GM10847 (cell line): Measurements from ENCODE around the gene IPCEF1.

Experiments used
- POLR2A ChIP-seq: IDR thresholded peaks from 2 replicates; pipeline ENCODE4 v1.6.1; 2011; ENCODE audit not compliant: insufficient read length; ENCODE audit errors: extremely low read depth

Gene IPCEF1

GRCh38 chr6:154251116-154251515 is 105.5 kb downstream of the IPCEF1 start:
- TF ChIP-seq POLR2A, result no peak

DNA sequence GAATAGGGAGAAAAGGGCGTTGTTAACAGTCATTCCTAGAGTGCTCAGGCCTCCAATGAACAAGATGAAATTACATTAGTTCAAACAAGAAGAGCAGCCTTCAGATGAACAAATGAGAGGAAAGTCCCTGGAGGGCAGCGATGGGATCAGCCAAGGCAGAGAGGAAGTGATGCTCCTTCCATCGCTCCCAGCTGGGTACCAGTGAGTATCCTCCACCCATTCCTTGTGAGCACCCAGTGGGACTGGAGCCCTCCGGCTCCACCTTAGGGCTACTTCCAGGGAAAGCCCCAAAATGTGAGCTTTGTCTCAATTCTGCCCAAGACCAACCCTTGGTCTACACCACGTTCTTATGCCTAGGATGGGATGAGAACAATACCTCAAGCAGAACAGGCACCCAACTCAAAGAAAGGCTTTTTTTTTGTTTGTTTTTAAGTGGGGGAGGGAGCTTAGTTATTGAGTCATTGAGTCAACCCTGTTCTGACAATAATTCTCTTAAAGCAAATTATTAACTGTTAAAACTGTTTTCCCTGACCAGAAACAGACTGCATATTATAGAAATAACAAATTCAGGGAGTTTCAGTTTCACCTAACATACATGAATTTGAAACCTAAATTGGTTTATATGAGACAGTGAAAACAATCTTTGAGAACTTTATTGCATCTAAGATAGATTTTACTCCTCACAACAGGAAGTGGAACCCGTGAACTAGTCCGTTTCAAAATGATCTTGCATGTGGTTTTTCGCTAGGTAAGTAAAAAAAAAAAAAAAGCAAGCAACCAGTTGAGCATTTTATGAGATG is 106.9 kb downstream of the IPCEF1 start:
- no peak for TF ChIP-seq POLR2A

GRCh38 chr6:154247119-154247861 is 109.3 kb downstream of the IPCEF1 start:
- TF ChIP-seq POLR2A, result no peak

DNA sequence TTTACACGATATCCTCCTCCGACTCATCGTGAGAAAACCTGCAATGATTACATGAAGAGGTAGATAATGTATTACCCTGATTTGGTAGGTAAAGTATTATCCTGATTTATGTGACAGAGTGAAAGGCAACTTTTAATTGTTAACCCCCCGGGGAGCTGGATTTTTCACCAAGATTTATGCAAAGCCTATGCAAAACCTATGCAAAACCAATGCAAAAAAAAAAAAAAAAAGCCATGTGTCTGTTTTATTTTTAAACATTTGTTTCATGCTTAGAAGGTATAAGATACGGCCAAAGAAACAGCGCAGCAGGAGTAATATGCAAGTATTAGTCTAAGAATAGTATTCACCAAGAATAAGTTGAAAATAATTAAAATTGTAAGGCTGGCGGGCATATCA is 109.9 kb downstream of the IPCEF1 start:
- no peak for TF ChIP-seq POLR2A

DNA sequence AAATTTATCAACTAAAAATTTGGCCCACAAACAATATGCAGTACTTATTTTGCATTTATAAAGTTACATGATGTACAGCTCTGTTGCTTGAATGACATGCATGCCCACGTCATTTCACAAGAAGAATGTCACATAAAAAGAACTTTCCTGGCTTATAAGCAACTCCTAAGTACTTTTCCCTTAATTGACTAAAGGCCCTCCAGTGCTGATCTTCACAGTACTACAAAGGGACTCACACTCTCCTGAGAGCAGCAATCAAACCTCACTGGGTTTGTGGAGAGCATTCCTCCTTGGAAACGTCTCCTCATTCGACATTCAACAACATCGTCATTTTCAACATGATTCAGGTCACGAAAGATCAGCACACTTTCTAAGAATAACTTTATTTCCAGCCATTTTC is 111.1 kb downstream of the IPCEF1 start:
- TF ChIP-seq POLR2A, result no peak

DNA sequence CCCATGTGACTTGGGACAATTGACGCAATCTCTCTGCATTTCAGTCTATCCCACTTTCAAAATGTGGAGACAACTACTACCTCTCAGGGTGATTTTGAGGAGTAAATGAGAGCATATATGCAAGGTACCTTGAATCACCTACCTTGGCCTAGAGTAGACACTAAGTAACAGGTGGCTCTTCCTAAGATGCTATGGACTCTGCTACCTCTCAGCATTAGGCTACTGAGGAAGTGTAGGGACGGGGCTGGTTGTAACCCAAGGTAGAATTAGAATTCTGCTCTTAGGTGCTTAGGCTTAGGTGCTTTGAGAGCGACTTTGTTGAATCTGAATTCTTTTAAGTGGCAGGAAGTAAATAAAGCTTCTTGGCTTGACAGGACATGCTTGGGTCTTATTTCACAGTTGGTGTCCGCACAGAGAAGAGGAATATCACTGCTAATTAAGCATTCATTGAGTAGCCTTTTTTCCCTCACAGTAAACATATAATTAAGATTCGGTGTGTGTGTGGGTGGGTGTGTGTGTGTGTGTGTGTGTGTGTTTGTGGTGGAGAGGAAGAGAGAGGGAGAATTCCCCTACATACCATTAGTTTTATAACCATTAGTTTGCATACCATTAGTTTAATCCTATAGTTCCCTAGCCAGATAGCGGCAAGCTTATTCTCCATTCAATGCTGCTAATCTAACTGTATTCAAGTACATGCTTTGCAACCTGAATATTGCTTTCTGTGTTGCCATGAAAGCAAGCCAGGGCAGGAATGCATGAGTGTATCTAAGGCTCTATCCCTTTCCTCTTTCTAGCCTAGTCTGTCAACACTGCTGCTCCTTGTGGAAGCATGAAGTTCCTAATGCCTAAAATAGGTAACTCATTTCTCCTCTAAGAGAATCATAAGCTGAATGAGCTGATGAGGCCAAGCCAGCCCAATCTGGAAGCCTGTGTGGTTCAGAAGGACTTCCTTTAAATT is 112.5 kb downstream of the IPCEF1 start:
- TF ChIP-seq POLR2A, result no peak

DNA sequence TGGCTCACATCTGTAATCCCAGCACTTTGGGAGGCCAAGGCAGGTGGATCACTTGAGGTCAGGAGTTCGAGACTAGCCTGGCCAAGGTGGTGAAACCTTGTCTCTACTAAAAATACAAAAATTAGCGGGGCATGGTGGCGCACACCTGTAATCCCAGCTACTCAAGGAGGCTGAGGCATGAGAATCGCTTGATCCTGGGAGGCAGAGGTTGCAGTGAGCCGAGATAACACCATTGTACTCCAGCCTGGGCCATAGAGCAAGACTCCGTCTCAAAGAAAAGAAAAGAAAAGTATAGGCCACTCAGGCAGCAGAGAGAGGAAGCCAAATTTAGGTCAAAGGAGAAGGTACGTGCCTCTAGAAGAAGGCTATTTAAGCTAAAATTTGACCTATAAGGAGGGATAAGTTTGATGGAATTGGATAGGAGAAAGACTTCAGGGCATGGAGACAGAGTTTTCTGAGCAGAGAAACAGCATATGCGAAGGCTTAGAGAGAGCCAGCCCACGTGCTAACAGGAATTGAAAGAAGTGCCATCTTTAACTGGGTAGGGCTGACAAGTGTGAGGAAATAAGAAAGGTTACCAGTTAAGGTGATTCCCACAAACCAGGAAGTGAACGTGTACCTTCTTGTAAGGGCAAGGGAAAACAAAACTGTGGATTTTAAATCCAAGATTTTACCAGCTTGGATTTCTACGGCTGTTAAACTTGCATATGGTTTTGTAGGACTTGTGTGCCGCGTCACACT is 113.8 kb downstream of the IPCEF1 start:
- TF ChIP-seq POLR2A, result no peak

- no peak for TF ChIP-seq POLR2A
Observed at GRCh38 chr6:154241581-154241980, 115.0 kb downstream of the IPCEF1 start.

GRCh38 chr6:154239392-154239791 is 117.2 kb downstream of the IPCEF1 start:
- TF ChIP-seq POLR2A, result no peak

DNA sequence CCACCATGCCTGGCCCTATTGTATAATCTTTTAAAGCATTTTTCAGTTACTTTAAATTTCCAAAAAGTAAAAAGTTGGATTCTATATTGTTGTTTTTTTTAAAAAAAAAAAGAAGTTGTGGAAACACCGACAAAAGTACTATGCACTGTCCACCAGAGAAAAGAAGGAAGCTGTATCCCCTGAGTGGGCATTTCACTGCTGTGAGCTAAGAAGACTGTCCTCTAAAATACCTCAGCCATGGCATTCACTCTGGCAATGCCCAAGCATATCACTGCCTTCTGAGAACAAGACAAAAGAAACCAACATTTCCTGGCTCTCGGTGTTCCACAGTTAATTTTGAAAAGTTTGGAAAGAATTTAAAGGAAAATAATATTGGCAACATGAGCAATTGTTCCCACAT is 117.8 kb downstream of the IPCEF1 start:
- no peak for TF ChIP-seq POLR2A

- TF ChIP-seq POLR2A, result no peak
Observed at GRCh38 chr6:154236646-154237301, 119.8 kb downstream of the IPCEF1 start.

- TF ChIP-seq POLR2A, result no peak
Observed at GRCh38 chr6:154234019-154234772, 122.4 kb downstream of the IPCEF1 start.

DNA sequence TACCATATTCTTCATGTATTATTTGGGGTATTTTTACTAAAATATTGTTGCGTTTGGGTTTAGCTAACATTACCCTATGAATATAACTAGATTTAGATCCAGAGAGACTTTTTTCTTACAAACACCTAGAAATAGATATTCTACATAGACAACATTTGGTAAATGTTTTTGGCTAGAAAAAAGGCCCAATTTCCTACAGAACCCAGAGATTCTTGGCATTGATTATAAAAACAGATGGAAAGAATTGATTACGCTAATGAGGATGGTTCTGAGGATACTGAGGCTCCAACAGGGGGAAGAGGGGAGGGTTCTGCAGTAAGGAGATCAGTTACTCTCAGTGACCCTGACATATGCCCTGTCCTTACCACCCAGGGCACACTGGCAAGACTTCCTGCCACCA is 123.2 kb downstream of the IPCEF1 start:
- no peak for TF ChIP-seq POLR2A
